ENCODE measurements around the gene KLHL26.

KLHL26 gene

DNA sequence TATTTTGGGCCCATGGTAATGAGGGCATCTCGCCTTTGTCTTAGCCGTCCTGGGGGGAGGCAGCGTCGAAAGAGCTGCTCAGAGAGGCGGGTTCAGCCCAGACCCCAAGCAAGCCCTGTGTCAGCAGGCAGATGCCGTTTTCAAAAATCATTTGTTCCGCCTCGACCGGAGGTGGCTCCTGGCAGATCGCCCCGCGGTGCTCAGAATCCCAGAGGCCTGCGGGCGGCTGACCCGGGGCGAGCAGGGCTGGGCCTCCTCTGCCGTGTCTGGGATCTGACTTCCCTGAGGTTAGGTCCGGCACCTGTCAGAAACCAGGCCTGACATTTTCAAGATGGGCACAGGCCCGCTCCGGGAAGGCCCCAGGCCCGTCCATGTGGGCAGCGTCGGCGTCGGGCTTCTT is 82.7 kb downstream of the KLHL26 start:
- no peak for DNase-seq (ENCODE audit: low read depth)

All from stimulated activated CD8-positive, alpha-beta memory T cell treated with anti-CD3 and anti-CD28 coated beads, Interleukin-4, amount 100 ng/mL, for 24 hours (primary cell).